GM12875 (cell line): ENCODE results near the gene SLC27A4.

Source experiments
- H3K4me3 ChIP-seq: one replicate; pipeline ENCODE4 v1.5.1; 2011; ENCODE audit warnings: low read depth, low read length, control low read depth
- CTCF ChIP-seq: IDR thresholded peaks from 2 replicates; pipeline ENCODE4 v1.5.1; 2011; ENCODE audit warnings: low read depth, mild to moderate bottlenecking, control low read depth, inconsistent platforms, low read length, moderate library complexity, borderline replicate concordance; ENCODE audit not compliant: insufficient read depth

SLC27A4 gene

DNA sequence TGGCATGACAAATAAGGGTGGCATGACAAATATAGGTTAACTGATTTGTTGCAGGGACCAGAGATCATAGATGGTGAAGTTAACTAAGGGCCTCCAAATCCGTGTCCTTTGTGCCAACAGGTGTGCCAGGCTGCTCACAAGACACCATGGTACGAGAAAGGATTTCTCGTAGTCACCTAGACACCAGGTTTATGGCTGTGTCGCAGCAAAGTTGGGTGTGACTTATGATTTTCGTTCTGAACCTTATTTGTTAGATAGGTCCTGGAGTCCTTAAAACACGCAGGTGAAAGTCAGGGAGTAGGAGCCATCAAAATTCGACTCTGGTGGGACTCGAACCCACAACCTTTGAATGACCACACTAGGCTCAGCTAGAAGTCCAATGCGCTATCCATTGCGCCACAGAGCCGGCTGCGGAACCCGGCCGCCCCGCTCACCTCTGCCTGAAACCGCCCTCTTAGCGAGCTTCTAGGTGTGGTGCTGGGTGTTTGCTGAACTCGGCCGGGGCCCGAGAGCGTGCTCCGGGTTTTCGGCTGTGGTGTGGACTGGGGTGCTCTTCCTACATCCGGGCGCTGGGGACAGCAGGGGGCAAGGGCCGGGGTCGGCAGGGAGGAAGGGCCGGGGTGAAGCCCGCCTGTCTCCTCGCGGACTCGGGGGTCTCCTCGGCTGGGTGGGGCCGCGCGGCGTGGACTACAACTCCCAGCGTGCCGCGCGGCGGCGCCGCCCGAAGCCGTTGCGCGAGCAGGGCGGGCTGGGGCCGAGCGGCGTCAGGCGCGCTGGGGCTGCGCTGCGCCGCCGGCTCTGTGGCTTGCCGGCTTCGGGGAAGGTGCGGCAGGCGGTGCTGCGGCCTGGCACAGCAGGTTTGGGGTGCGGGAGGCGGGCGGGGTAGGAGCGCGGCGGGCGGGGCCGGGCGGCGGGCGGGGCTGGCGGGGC lies at the start of gene SLC27A4:
Gene SLC27A4 (plus strand): TSS at position 767 of the 930 bp plus-strand sequence. CDS start 2,606 bp downstream, outside the sequence.
- no peak for TF ChIP-seq CTCF
- peak within 1 kb of the TSS; percentile 73 for H3K4me3 ChIP-seq

DNA sequence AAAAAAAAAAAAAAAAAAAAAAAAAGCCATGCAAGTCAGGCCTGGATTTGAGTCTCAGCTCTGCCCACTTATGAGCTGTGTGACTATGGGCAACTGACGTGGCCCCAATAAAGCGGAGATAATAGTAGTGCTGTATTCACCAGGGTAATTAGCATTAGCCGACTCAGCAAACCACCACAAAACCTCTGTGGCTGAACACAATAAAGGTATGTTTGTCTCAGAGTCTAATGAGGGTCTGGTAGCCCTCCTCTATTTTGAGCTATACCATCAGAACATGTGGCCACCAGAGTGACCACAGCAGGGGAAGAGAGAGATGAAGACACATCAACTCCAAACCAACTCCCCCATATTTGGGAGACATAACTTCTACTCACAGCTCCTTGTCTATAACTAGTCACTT lies 48.3 kb upstream of the SLC27A4 start:
- TF ChIP-seq CTCF = no peak

GRCh38 chr9:128293091-128293490 lies 47.2 kb upstream of the SLC27A4 start:
- TF ChIP-seq CTCF = no peak
- H3K4me3 ChIP-seq = no peak overlapping the region

More for the DNA sequence above, 48.3 kb upstream of the SLC27A4 start:
- H3K4me3 ChIP-seq = no peak overlapping the region

- H3K4me3 ChIP-seq = no peak overlapping the region
- no peak for TF ChIP-seq CTCF
Observed at GRCh38 chr9:128294142-128294541, 46.2 kb upstream of the SLC27A4 start.

- TF ChIP-seq CTCF = no peak
Observed at GRCh38 chr9:128296340-128297220, 43.7 kb upstream of the SLC27A4 start.

DNA sequence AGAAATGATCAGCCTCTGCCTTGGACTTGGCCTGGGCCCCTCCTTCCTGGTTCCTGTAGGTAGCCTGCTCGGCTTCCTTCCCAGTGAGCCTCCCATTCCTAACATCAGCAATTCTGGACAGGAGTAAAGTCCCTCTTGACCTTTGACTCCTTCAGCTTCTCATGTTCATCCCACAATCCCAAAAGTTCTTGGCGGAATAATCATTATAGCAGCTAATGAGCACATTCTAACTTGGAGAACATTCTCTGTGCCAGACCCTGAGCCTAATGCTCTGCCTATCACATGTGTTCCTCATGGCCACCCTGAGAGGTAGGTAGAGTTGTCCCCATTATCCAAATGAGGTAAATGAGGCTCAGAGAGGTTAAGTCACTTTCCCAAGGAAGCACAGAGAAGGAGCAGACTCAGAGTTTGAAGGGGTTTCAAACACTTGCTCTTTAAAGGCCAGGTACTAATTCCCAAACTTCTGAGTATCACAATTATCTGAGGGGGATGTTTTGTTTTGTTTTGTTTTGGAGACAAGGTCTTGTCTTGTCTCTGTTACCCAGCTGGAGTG lies 43.0 kb upstream of the SLC27A4 start:
- no peak overlapping the region for H3K4me3 ChIP-seq
- no peak for TF ChIP-seq CTCF

More at GRCh38 chr9:128296340-128297220, 43.7 kb upstream of the SLC27A4 start:
- no peak overlapping the region for H3K4me3 ChIP-seq
